Measurements from ENCODE around the gene COL1A2. TPM values are rescaled to one million over a fixed set of nuclear protein-coding genes. Genes with fewer than 3 reads are reported as not detected.
A peak's percentile ranks its signal among the peaks of the same experiment; 100 is the strongest.

Gene COL1A2
- 1,338 and 2,345 TPM in 2 replicates for total RNA-seq (2012; rRNA removed)

DNA sequence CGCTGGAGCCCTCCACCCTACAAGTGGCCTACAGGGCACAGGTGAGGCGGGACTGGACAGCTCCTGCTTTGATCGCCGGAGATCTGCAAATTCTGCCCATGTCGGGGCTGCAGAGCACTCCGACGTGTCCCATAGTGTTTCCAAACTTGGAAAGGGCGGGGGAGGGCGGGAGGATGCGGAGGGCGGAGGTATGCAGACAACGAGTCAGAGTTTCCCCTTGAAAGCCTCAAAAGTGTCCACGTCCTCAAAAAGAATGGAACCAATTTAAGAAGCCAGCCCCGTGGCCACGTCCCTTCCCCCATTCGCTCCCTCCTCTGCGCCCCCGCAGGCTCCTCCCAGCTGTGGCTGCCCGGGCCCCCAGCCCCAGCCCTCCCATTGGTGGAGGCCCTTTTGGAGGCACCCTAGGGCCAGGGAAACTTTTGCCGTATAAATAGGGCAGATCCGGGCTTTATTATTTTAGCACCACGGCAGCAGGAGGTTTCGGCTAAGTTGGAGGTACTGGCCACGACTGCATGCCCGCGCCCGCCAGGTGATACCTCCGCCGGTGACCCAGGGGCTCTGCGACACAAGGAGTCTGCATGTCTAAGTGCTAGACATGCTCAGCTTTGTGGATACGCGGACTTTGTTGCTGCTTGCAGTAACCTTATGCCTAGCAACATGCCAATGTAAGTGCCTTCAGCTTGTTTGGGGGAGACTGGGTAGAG lies at the start of gene COL1A2:
Gene COL1A2, plus strand, starts transcription at position 459 of the 704 bp plus-strand sequence. Its CDS starts 137 bp downstream, at position 596.
- H3K4me1 ChIP-seq (ENCODE audit: control insufficient read depth, insufficient read depth, low read length): peaks cover 41% of the 10 kb centered on the region
- H3K27me3 ChIP-seq (ENCODE audit: control insufficient read depth, insufficient read depth, low read length): no peaks in the 10 kb centered on the region
- peak within 1 kb of the TSS; percentile 98 for H3K9ac ChIP-seq (ENCODE audit: low read depth, low read length)
- no peaks in the 10 kb centered on the region for H3K9me3 ChIP-seq (replicated peaks; ENCODE audit: low read length)
- peak within 1 kb of the TSS; percentile 76 for H3K4me3 ChIP-seq (ENCODE audit: low read length)
- peaks cover 39% of the 10 kb centered on the region for H3K36me3 ChIP-seq (ENCODE audit: insufficient read depth, low read length)
- H3K4me2 ChIP-seq (ENCODE audit: low read length): peak within 1 kb of the TSS; percentile 82

DNA sequence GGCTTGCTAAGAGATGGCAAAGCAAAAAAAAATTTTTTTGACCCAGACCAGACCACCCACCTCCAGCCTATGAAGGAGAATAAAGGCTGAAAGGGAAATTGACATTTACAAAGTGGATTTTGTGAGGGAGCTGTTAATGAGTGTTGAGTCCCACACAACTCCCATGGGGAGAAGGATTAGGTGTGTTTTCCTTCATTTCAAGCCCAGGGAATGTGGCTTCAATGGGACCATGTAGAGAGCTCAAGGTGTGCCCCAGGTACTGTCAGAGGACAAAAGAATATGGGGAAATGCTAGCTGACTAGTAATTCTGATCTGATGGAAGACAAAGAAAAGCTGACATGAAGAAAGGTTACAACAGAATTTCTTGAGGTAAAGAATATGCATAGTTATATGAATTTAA lies 48.8 kb upstream of the COL1A2 start:
- no peaks in the 10 kb centered on the region for H3K36me3 ChIP-seq (ENCODE audit: insufficient read depth, low read length)
- H3K9ac ChIP-seq (ENCODE audit: low read depth, low read length): no peak overlapping the region
- no peak overlapping the region for H3K4me3 ChIP-seq (ENCODE audit: low read length)
- no peaks in the 10 kb centered on the region for H3K27me3 ChIP-seq (ENCODE audit: control insufficient read depth, insufficient read depth, low read length)
- peaks cover 50% of the 10 kb centered on the region for H3K4me1 ChIP-seq (ENCODE audit: control insufficient read depth, insufficient read depth, low read length)
- H3K9me3 ChIP-seq (replicated peaks; ENCODE audit: low read length): no peaks in the 10 kb centered on the region
- H3K4me2 ChIP-seq (ENCODE audit: low read length): no peak overlapping the region

DNA sequence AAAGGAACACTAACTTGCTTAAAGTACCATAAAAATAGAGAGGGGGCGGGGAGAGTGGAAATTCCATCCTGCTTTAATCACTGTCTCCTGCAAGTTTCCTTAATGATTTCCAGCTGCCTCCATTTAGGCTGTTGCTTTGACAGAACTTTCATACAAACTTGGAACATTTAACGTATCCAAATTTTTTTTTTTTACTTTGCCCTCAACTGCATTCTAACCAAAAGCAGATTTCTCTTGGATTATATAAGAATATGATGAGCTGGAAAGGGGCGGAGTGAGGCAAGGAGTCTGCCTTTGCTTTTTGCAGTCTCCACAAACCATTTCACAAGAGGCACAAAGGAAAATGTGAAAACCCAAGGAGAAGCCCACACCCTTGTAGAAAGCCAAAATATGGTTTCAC lies 46.6 kb upstream of the COL1A2 start:
- no peaks in the 10 kb centered on the region for H3K9me3 ChIP-seq (replicated peaks; ENCODE audit: low read length)
- no peaks in the 10 kb centered on the region for H3K36me3 ChIP-seq (ENCODE audit: insufficient read depth, low read length)
- H3K4me1 ChIP-seq (ENCODE audit: control insufficient read depth, insufficient read depth, low read length): peaks cover 50% of the 10 kb centered on the region
- peak overlapping the region; percentile 23 for H3K4me3 ChIP-seq (ENCODE audit: low read length)
- H3K9ac ChIP-seq (ENCODE audit: low read depth, low read length): peak overlapping the region; percentile 64
- H3K4me2 ChIP-seq (ENCODE audit: low read length): peak overlapping the region; percentile 65
- H3K27me3 ChIP-seq (ENCODE audit: control insufficient read depth, insufficient read depth, low read length): no peaks in the 10 kb centered on the region

DNA sequence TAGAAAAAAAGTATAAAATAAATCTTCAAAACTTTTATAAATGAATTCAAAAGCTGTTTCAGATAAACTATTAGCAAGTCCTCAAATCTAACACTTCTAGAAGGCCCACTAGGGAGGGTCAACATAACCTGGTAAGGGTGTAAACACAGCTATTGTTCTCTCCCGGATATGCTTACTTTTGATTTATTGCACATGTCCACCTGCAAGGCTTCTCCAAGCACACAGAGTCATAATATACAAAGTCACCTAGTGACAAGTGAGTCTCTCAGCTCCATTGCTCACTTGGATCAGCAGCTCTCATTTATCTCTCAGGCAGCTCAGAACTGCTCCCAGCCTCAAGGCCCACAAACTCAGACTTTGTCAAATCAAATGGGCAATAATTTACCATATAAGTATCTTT lies 44.0 kb upstream of the COL1A2 start:
- H3K9me3 ChIP-seq (replicated peaks; ENCODE audit: low read length): no peaks in the 10 kb centered on the region
- H3K27me3 ChIP-seq (ENCODE audit: control insufficient read depth, insufficient read depth, low read length): no peaks in the 10 kb centered on the region
- peaks cover 43% of the 10 kb centered on the region for H3K4me1 ChIP-seq (ENCODE audit: control insufficient read depth, insufficient read depth, low read length)
- H3K4me3 ChIP-seq (ENCODE audit: low read length): no peak overlapping the region
- no peak overlapping the region for H3K9ac ChIP-seq (ENCODE audit: low read depth, low read length)
- H3K4me2 ChIP-seq (ENCODE audit: low read length): no peak overlapping the region
- H3K36me3 ChIP-seq (ENCODE audit: insufficient read depth, low read length): no peaks in the 10 kb centered on the region

DNA sequence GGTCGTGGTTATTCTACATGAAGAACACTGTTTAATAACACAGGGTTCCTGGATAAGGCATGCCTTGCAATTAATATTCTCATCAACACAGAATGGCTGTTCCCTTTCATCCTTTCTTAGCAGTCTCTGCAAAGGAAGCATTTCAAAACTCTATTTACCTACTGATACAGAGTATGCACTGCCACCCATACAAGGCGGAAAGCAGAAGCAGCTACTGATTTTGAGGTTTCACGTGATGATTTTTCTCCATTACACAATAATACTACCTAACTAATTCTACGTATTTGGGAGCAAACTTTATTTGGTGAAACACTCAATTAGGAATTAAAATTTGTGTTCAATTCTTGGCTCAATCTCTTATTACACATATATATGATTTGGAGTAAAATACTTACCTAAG lies 43.0 kb upstream of the COL1A2 start:
- peaks cover 34% of the 10 kb centered on the region for H3K4me1 ChIP-seq (ENCODE audit: control insufficient read depth, insufficient read depth, low read length)
- no peak overlapping the region for H3K9ac ChIP-seq (ENCODE audit: low read depth, low read length)
- H3K4me2 ChIP-seq (ENCODE audit: low read length): no peak overlapping the region
- H3K27me3 ChIP-seq (ENCODE audit: control insufficient read depth, insufficient read depth, low read length): no peaks in the 10 kb centered on the region
- H3K36me3 ChIP-seq (ENCODE audit: insufficient read depth, low read length): no peaks in the 10 kb centered on the region
- H3K9me3 ChIP-seq (replicated peaks; ENCODE audit: low read length): no peaks in the 10 kb centered on the region
- no peak overlapping the region for H3K4me3 ChIP-seq (ENCODE audit: low read length)

DNA sequence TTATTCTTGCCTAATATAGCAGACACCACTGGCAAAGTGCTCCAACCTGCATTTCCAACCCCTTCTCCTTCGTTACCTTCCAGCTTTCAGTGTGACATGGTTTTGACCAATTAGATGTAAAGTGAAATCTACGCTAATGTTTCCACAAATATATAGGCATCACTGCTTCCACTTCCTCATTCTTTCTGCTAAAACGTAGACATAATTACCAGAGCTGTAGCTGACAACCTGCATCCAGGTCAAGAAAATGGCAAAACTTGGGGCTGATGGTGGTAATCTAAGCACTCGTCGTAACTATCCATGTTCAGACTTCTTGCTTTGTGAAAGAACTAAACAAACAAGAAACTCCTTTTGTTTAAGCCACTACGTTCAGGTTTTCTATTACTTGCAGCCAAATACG lies 41.8 kb upstream of the COL1A2 start:
- peaks cover 22% of the 10 kb centered on the region for H3K4me1 ChIP-seq (ENCODE audit: control insufficient read depth, insufficient read depth, low read length)
- no peak overlapping the region for H3K4me2 ChIP-seq (ENCODE audit: low read length)
- no peak overlapping the region for H3K4me3 ChIP-seq (ENCODE audit: low read length)
- H3K27me3 ChIP-seq (ENCODE audit: control insufficient read depth, insufficient read depth, low read length): no peaks in the 10 kb centered on the region
- H3K9ac ChIP-seq (ENCODE audit: low read depth, low read length): no peak overlapping the region
- no peaks in the 10 kb centered on the region for H3K9me3 ChIP-seq (replicated peaks; ENCODE audit: low read length)
- no peaks in the 10 kb centered on the region for H3K36me3 ChIP-seq (ENCODE audit: insufficient read depth, low read length)

DNA sequence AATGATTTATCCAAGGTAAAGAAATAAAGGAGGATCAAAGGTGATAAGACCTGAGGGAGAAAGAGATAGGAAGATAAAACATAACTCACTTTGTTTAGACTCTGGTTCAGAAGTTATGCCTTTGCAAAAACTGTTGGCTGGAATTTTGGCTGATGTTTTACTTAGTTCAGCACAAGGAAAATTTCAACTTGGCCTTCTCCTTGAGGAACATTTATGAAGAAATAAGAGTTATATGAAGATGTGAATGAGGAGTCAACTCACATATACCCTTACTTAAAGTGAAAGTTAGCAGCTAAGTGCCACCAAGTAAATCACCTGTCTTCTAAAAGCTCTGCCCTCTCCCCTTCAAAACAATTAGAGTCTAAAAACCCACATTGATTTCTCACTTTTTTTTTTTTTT lies 39.7 kb upstream of the COL1A2 start:
- H3K27me3 ChIP-seq (ENCODE audit: control insufficient read depth, insufficient read depth, low read length): no peaks in the 10 kb centered on the region
- peaks cover 9% of the 10 kb centered on the region for H3K4me1 ChIP-seq (ENCODE audit: control insufficient read depth, insufficient read depth, low read length)
- H3K9ac ChIP-seq (ENCODE audit: low read depth, low read length): no peak overlapping the region
- no peaks in the 10 kb centered on the region for H3K36me3 ChIP-seq (ENCODE audit: insufficient read depth, low read length)
- no peak overlapping the region for H3K4me2 ChIP-seq (ENCODE audit: low read length)
- H3K9me3 ChIP-seq (replicated peaks; ENCODE audit: low read length): no peaks in the 10 kb centered on the region
- H3K4me3 ChIP-seq (ENCODE audit: low read length): no peak overlapping the region

DNA sequence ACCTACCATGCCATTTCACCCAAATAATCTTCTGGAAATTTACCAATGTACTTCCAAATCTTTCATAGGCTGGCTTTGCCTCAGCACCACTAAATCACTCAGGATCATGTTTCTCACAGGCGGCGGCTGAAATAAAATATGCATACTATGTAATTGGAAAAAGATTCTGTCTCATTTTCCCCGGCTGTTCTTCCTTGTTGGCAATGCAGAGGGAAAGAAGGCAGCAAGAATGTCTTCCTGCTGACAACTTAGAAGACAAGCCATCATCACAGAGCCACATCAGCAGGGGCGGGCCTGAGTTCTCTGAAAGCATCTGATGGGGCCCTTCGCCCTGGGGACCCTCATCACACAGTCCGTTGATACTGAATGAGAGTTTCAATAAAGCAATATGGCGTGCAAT lies 39.2 kb upstream of the COL1A2 start:
- Histone ChIP-seq H3K4me1 (ENCODE audit: control insufficient read depth, insufficient read depth, low read length) (peaks cover 9% of the 10 kb centered on the region), H3K4me2 (ENCODE audit: low read length) (peak overlapping the region; percentile 19), H3K9ac (ENCODE audit: low read depth, low read length) (no peak overlapping the region), H3K9me3 (replicated peaks; ENCODE audit: low read length) (no peaks in the 10 kb centered on the region), H3K27me3 (ENCODE audit: control insufficient read depth, insufficient read depth, low read length) (no peaks in the 10 kb centered on the region), H3K4me3 (ENCODE audit: low read length) (no peak overlapping the region), H3K36me3 (ENCODE audit: insufficient read depth, low read length) (no peaks in the 10 kb centered on the region)

DNA sequence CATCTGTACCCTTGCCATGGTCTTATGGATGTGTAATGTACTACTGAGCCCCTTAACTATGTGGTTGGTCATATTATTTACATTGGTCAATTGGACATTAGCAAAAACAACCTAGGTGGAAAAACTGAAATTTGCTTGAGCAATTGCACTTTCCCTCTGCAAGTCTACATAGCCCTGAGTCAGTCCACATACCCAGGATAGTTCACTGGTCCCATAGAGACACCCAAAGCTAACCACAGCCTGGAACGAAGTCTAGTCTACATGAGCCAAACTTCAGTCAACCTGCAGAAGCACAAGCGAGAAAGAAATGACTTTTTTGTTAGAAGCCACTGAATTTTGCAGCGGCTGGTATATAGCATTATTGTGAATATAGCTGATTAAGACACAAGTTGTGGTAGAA lies 37.6 kb upstream of the COL1A2 start:
- H3K4me1 ChIP-seq (ENCODE audit: control insufficient read depth, insufficient read depth, low read length): peaks cover 9% of the 10 kb centered on the region
- no peaks in the 10 kb centered on the region for H3K27me3 ChIP-seq (ENCODE audit: control insufficient read depth, insufficient read depth, low read length)
- no peaks in the 10 kb centered on the region for H3K36me3 ChIP-seq (ENCODE audit: insufficient read depth, low read length)
- H3K9ac ChIP-seq (ENCODE audit: low read depth, low read length): no peak overlapping the region
- H3K9me3 ChIP-seq (replicated peaks; ENCODE audit: low read length): no peaks in the 10 kb centered on the region
- H3K4me3 ChIP-seq (ENCODE audit: low read length): no peak overlapping the region
- H3K4me2 ChIP-seq (ENCODE audit: low read length): no peak overlapping the region

DNA sequence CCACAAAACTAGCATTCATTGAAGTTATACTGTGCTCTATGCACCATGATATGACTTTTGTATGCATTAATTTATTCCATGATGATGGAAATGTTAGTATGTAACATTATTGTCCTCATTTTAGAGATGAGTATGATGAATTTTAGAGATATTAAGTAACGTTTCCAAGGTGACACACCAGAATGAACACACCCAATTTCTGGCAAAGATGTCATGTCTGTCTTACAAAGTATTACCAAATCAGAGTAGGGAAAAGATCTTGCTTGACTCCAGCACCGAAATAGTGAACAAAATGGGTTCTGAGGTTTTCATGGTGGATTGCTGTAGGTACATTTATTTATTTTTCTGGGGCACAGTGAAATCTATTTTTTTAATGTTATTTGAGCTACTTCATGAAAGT lies 33.8 kb upstream of the COL1A2 start:
- Histone ChIP-seq H3K4me3 (ENCODE audit: low read length) (no peak overlapping the region), H3K27me3 (ENCODE audit: control insufficient read depth, insufficient read depth, low read length) (no peaks in the 10 kb centered on the region), H3K36me3 (ENCODE audit: insufficient read depth, low read length) (no peaks in the 10 kb centered on the region), H3K9ac (ENCODE audit: low read depth, low read length) (no peak overlapping the region), H3K4me2 (ENCODE audit: low read length) (no peak overlapping the region), H3K4me1 (ENCODE audit: control insufficient read depth, insufficient read depth, low read length) (peaks cover 10% of the 10 kb centered on the region), H3K9me3 (replicated peaks; ENCODE audit: low read length) (no peaks in the 10 kb centered on the region)

DNA sequence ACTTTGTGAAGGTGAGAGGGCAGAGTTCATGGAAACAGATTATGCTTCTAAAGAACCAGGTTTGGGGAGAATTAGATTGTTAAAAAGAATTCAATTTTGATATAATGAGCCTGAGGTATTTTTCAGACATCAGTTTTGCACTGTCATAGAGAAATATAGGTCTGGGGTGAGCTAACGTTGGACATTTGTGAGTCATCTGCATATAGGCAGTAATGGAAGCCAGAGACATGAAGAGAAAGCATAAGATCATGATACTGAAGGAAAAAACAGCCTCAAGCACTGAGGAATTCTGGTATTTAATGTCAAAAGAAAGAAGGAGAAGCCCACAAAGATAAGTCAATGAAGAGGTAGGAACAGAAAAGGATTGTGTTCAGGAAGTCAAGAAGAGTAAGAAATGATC lies 32.4 kb upstream of the COL1A2 start:
- no peaks in the 10 kb centered on the region for H3K27me3 ChIP-seq (ENCODE audit: control insufficient read depth, insufficient read depth, low read length)
- H3K9me3 ChIP-seq (replicated peaks; ENCODE audit: low read length): no peaks in the 10 kb centered on the region
- no peak overlapping the region for H3K4me2 ChIP-seq (ENCODE audit: low read length)
- H3K4me1 ChIP-seq (ENCODE audit: control insufficient read depth, insufficient read depth, low read length): peaks cover 16% of the 10 kb centered on the region
- H3K4me3 ChIP-seq (ENCODE audit: low read length): no peak overlapping the region
- no peaks in the 10 kb centered on the region for H3K36me3 ChIP-seq (ENCODE audit: insufficient read depth, low read length)
- H3K9ac ChIP-seq (ENCODE audit: low read depth, low read length): no peak overlapping the region

DNA sequence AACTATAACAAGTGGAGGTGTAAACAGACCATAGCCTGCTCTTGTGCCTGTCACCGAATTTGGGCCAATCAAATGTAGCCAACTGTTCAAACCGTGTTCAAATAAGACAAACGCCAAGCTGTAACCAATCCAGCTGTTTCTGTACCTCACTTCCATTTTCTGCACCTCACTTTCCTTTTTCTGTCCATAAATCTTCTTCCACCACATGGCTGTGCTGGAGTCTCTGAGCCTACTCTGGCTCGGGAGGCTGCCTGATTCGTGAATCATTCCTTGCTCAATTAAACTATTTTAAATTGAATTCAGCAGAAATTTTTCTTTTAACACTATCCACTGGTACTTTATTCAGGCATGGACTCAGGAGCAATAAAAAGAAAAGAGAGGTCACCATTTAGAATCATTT lies 29.9 kb upstream of the COL1A2 start:
- no peaks in the 10 kb centered on the region for H3K9me3 ChIP-seq (replicated peaks; ENCODE audit: low read length)
- no peak overlapping the region for H3K9ac ChIP-seq (ENCODE audit: low read depth, low read length)
- H3K27me3 ChIP-seq (ENCODE audit: control insufficient read depth, insufficient read depth, low read length): no peaks in the 10 kb centered on the region
- H3K4me2 ChIP-seq (ENCODE audit: low read length): no peak overlapping the region
- H3K4me3 ChIP-seq (ENCODE audit: low read length): no peak overlapping the region
- H3K36me3 ChIP-seq (ENCODE audit: insufficient read depth, low read length): no peaks in the 10 kb centered on the region
- peaks cover 38% of the 10 kb centered on the region for H3K4me1 ChIP-seq (ENCODE audit: control insufficient read depth, insufficient read depth, low read length)
